ENCODE results near the gene SLC44A2.
A peak's percentile ranks its signal among the peaks of the same experiment; 100 is the strongest.

Gene SLC44A2

GRCh38 chr19:10625003-10625761 lies at the start of gene SLC44A2:
SLC44A2 (plus strand) TSS chr19:10625553; CDS start chr19:10625634, 81 bp downstream.
- DNase-seq (ENCODE audit: low read depth, low spot score), result no peak

DNA sequence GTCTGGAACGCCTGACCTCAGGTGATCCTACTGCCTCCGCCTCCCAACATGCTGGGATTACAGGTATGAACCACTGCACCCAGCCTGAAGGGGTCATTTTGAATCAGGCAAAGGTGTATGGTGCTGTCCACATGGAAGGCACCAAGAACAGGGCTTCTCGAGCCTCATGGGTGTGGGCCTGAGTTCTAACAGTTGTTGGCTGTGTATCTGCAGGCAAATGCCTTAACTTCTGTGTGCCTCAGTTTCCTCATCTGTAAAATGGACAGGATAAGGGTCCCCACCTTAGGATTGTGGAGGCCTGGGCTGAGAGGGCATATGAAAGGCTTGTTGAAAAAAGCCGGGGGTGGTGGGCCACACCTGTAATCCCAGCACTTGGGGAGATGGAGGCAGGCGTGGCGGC lies 47.4 kb upstream of the SLC44A2 start:
- DNase-seq (ENCODE audit: low read depth, low spot score), result no peak

- peak; percentile 82 for DNase-seq (ENCODE audit: low read depth, low spot score)
Observed at GRCh38 chr19:10580979-10581631, 44.2 kb upstream of the SLC44A2 start.

DNA sequence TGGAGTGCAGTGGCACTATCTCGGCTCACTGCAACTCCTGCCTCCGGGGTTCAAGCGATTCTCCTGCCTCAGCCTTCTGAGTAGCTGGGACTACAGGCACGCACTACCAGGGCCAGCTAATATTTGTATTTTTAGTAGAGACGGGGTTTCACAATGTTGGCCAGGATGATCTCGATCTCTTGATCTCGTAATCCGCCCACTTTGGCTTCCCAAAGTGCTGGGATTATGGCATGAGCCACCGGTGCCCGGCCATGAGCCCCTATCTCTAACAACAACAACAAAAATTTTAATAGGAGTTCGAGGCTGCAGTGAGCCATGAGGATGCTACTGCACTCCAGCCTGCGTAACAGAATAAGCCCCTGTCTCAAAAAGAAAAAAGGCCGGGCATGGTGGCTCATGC lies 43.3 kb upstream of the SLC44A2 start:
- DNase-seq (ENCODE audit: low read depth, low spot score), result no peak

DNA sequence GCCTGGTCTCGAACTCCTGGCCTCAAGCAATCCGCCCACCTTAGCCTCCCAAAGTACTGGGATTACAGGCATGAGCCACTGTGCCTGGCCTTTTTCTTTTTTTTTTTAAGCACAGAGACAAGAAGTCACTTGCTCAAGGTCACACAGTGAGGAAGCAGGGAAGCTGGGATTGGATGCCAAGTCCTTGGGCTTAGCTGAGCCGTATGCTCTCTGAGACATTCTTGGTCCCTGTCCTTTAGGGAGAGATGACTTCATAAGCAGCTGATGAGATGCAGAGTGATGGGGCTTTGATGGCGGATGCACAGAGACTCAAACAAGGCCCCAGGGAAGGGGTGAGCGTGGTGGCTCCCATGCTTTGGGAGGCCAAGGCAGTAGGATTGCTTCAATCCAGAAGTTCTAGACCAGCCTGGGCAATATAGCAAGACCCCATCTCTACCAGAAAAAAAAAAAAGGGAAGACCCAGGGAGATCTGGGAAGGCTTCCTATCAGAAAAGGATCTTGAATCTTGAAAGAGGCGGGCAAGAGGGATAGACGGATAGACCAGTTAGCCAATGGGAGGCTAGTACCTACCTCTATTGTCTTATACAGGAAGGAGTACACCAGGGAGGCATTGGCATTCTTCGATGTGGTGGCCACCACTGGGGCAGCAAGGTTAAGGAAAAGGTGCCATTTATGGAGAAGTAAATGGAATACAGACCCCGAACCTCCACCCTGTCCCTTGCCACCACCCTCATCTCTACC lies 42.1 kb upstream of the SLC44A2 start:
- no peak for DNase-seq (ENCODE audit: low read depth, low spot score)

- DNase-seq (ENCODE audit: low read depth, low spot score), result no peak
Observed at GRCh38 chr19:10586396-10586795, 39.0 kb upstream of the SLC44A2 start.

DNA sequence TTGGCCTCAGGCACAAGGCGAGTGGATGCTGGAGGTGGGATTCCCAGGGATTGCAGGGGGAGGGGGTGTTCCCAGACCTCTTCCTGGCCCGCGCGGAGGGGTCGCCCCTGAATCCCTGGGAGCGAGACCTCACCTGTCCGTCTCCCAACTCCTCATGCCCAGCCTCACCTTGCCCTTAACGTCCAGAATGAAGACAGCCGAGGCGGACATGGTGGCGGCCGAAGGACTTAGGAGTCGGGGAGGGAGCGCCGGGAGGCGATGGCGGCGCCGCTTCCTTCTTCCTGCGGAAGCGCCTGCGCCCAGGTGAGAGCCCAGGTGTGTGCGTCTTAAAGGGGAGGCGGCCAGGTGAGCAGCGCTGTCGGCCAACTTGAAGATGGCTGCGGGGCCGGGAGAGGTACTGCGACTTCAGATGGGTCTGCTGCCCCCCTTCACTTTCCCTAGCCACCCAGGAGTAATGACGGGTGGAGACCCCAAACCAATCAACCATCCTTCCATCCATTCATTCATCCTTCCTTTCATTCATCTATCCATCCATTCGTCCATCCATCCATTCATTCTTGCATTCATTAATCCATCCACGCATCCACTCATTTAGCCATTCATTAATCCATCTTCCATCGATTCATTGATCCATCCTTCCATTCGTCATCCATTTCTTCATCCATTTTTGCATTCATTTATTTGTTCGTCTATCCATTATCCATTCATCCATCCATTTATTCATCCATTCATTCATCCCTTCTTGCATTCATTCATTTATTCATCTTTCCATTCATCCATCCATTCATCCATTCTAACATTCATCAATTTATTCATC lies 38.1 kb upstream of the SLC44A2 start, which contains the start of gene AP1M2:
AP1M2 (minus strand) TSS at position 291 of the 817 bp plus-strand sequence; CDS start at position 210, 81 bp downstream.
- no peak for DNase-seq (ENCODE audit: low read depth, low spot score)

GRCh38 chr19:10587839-10588150 lies 37.6 kb upstream of the SLC44A2 start:
- no peak for DNase-seq (ENCODE audit: low read depth, low spot score)

DNA sequence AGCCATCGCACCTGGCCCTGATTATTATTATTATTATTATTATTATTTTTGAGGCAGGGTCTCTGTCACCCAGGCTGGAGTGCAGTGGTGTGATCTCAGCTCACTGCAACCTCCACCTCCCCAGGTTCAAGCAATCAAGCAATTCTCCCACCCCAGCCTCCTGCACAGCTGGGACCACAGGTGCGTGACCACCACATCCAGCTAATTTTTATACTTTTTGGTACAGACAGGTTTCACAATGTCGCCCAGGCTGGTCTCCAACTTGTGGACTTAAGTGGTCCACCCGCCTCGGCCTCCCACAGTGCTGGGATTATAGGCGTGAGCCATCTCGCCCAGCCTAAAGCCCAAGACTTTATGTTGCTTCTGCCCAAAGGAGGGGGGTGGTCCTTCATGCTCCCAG lies 32.2 kb upstream of the SLC44A2 start:
- no peak for DNase-seq (ENCODE audit: low read depth, low spot score)

DNA sequence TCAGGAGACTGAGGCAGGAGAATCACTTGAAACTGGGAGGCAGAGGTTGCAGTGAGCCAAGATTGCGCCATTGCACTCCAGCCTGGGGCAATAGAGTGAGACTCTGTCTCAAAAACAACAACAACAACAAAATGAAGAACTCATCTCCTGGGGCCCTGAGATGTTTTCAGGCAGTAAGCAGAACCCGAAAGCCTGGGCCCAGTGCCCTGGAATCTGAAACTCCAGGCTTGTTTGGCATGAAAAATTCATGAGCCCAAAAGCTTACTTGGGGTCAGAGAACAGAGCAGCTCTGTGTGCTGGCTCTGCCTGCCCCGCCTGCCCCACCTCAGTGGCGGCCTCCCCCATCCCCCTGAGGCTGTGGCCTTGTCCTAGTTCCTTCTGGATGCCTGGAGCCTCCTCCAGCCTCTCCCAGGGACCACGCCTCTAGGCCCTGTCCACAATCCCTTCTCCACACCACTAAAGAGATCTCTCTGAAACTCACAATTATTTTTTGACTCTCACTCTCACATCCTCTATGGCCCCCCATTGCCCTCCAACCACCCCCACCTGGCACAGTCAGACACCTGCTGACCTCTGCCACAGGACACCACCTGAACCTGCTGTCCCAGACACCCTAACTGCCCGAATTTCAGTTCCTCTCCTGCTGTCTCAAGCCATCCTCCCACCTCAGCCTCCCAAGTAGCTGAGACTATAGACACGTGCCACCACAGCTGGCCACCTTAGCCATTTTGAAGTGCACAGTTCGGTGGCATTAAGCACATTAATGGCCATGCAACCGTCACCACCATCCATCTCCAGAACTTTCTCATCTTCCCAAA lies 31.3 kb upstream of the SLC44A2 start:
- DNase-seq (ENCODE audit: low read depth, low spot score), result no peak

GRCh38 chr19:10600149-10600548 lies 25.2 kb upstream of the SLC44A2 start:
- no peak for DNase-seq (ENCODE audit: low read depth, low spot score)

DNA sequence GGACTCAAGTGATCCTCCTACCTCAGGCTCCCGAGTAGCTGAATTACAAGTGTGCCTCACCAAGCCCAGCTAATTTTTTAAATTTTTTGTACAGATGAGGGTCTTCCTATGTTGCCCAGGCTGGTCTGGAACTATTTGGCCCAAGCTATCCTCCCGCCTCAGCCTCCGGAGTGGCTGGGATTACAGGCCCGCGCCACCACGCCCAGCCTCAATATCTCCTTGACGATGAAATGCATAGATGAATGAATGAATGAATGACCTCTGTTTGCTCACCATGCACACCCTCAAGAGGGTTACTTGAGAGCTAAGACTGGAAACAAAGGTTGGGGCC lies 23.4 kb upstream of the SLC44A2 start:
- no peak for DNase-seq (ENCODE audit: low read depth, low spot score)

DNA sequence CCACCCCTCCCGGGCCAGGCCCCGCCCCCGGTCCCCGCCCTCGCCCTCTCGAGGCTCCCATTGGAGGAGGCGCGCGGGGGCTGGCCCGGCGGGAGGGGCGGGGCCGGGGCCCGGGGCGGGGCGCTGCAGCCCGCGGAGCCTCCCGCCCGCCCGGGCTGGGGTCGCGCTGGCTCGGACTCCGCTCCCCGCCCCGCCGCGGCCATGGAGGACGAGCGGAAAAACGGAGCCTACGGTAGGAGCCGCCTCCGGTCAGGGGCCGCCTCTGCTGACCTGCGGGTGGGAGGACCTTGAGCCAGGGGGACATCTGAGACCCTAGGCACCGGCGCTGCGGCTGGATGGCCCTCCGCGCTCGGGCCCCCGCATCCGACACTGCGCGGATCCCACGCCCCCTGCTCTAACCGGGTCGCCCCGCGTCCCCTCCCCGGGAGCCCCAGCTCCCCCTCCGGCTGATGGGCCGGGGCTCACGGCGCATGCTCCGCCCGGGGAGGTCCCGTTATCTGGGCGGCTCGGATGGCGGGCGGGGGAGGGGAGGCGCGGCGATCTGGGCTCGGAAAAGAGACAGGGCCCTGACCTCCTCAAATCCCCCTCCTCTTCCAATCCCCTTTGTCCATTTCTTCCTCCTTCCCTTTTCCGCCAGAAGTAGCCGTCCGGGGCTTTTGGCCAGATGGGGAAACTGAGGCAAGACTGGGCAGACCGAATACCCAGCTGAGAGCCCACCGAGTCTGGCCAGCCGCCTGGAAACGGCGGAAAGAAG lies 22.8 kb upstream of the SLC44A2 start:
- DNase-seq (ENCODE audit: low read depth, low spot score), result peak; percentile 84

DNA sequence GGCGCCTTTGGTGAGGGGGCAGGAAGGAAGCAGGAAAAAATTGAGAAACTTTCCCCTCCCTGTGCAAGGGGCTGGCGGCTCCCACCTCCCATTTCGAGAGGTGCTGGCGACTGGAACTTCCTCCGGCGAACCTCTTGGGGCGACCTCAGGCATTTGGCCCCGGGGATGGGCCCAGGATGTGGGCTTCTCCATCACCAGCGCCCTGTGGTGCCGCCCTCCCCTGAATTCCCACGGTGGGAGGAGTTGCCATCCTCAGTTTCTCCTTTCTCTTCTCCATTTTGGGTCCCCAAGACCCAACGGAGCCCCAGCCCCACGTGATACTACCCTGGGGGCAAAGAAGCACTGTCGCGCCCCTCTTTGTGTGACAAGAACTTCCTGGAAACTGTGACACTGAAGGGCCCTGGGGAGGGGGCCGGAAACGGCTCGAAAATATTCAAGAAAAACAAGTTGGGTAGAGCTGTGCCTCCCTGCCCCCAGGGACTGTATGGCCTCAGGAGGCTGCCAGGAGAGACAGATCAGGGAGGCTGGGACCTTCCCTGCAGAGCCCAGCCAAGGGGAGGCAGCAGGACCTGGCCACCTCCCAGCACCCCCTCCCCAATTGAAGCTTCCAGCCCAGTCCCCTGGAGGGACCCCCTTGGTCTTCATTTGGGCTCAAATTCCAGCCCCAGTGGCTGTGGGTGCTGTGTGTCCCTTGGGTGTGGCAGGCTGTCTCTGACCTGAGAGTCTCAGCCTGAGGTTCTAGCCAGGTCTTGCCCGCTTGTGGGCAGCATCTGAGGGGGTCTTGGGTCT lies 22.1 kb upstream of the SLC44A2 start:
- DNase-seq (ENCODE audit: low read depth, low spot score), result peak; percentile 70

- no peak for DNase-seq (ENCODE audit: low read depth, low spot score)
Observed at GRCh38 chr19:10603873-10604459, 21.4 kb upstream of the SLC44A2 start.

GRCh38 chr19:10604460-10604980 lies 20.8 kb upstream of the SLC44A2 start:
- no peak for DNase-seq (ENCODE audit: low read depth, low spot score)

DNA sequence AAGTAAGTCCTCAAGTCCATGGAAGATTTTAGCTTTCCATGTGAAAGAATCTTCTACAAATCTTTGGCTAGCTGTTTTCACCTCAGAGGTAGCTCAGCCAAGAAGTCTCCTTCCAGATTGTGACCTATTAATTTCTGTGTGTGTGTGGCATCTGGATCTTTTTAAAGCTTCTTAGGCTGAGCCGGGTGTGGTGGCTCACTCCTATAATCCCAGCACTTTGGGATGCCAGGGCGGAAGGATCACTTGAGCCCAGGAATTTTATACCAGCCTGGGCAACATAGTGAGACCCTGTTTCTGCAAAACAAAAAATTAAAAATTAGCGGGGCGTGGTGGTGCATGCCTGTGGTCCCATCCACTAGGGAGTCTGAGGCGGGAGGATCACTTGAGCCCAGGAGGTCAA lies 13.4 kb upstream of the SLC44A2 start:
- no peak for DNase-seq (ENCODE audit: low read depth, low spot score)

- DNase-seq (ENCODE audit: low read depth, low spot score), result no peak
Observed at GRCh38 chr19:10612499-10613119, 12.7 kb upstream of the SLC44A2 start.

All from activated naive CD8-positive, alpha-beta T cell treated with anti-CD3 and anti-CD28 coated beads, Interleukin-2, amount 50 U/mL, for 16 hours (primary cell).